ENCODE measurements around the gene TTLL10.

The TTLL10 gene

GRCh38 chr1:1173793-1174415, at the start of gene TTLL10:
Gene TTLL10 (plus strand): TSS chr1:1173880. CDS start chr1:1179216, 5,336 bp downstream.
- Mint-ChIP-seq H3K9me3 (no peaks in the 10 kb centered on the region), H3K27me3 (peaks cover 9% of the 10 kb centered on the region)

GRCh38 chr1:1124508-1124785, 49.2 kb upstream of the TTLL10 start:
- Mint-ChIP-seq H3K4me3 (no peak overlapping the region), H3K9me3 (no peaks in the 10 kb centered on the region), H3K27ac (no peak overlapping the region), H3K4me1 (ENCODE audit: low read depth) (peaks cover 2% of the 10 kb centered on the region), H3K27me3 (peaks cover 2% of the 10 kb centered on the region), H3K36me3 (ENCODE audit: low read depth) (no peaks in the 10 kb centered on the region)
- no peak for DNase-seq

More at GRCh38 chr1:1173793-1174415, at the start of gene TTLL10:
- no peaks in the 10 kb centered on the region for H3K36me3 Mint-ChIP-seq (ENCODE audit: low read depth)
- no peak within 1 kb of the TSS for H3K4me3 Mint-ChIP-seq
- no peak within 1 kb of the TSS for H3K27ac Mint-ChIP-seq
- H3K4me1 Mint-ChIP-seq (ENCODE audit: low read depth): peaks cover 23% of the 10 kb centered on the region
- DNase-seq: peak; percentile 57

GRCh38 chr1:1124786-1125642, 48.7 kb upstream of the TTLL10 start:
- no peak for DNase-seq
- Mint-ChIP-seq H3K4me1 (ENCODE audit: low read depth) (peaks cover 2% of the 10 kb centered on the region), H3K36me3 (ENCODE audit: low read depth) (no peaks in the 10 kb centered on the region), H3K27me3 (no peaks in the 10 kb centered on the region), H3K27ac (no peak overlapping the region), H3K9me3 (no peaks in the 10 kb centered on the region), H3K4me3 (no peak overlapping the region)

- H3K27ac Mint-ChIP-seq: no peak overlapping the region
Measured at GRCh38 chr1:1125945-1126344, 47.7 kb upstream of the TTLL10 start.

GRCh38 chr1:1127551-1128451, 45.9 kb upstream of the TTLL10 start:
- Mint-ChIP-seq H3K4me3 (no peak overlapping the region), H3K9me3 (no peaks in the 10 kb centered on the region), H3K4me1 (ENCODE audit: low read depth) (peaks cover 2% of the 10 kb centered on the region), H3K27ac (no peak overlapping the region), H3K36me3 (ENCODE audit: low read depth) (no peaks in the 10 kb centered on the region), H3K27me3 (no peaks in the 10 kb centered on the region)
- DNase-seq: no peak

More at GRCh38 chr1:1125945-1126344, 47.7 kb upstream of the TTLL10 start:
- no peak for DNase-seq
- Mint-ChIP-seq H3K36me3 (ENCODE audit: low read depth) (no peaks in the 10 kb centered on the region), H3K9me3 (no peaks in the 10 kb centered on the region), H3K27me3 (no peaks in the 10 kb centered on the region), H3K4me1 (ENCODE audit: low read depth) (peaks cover 2% of the 10 kb centered on the region), H3K4me3 (no peak overlapping the region)

GRCh38 chr1:1128454-1129139, 45.1 kb upstream of the TTLL10 start:
- H3K4me1 Mint-ChIP-seq (ENCODE audit: low read depth): no peaks in the 10 kb centered on the region
- H3K9me3 Mint-ChIP-seq: no peaks in the 10 kb centered on the region
- DNase-seq: no peak
- H3K27ac Mint-ChIP-seq: no peak overlapping the region
- no peaks in the 10 kb centered on the region for H3K27me3 Mint-ChIP-seq
- H3K36me3 Mint-ChIP-seq (ENCODE audit: low read depth): no peaks in the 10 kb centered on the region
- H3K4me3 Mint-ChIP-seq: no peak overlapping the region

GRCh38 chr1:1129381-1129821, 44.3 kb upstream of the TTLL10 start:
- no peak overlapping the region for H3K27ac Mint-ChIP-seq
- no peak overlapping the region for H3K4me3 Mint-ChIP-seq
- DNase-seq: no peak

GRCh38 chr1:1130206-1131120, 43.2 kb upstream of the TTLL10 start:
- H3K9me3 Mint-ChIP-seq: no peaks in the 10 kb centered on the region
- no peaks in the 10 kb centered on the region for H3K4me1 Mint-ChIP-seq (ENCODE audit: low read depth)
- H3K27ac Mint-ChIP-seq: no peak overlapping the region
- H3K27me3 Mint-ChIP-seq: no peaks in the 10 kb centered on the region
- no peaks in the 10 kb centered on the region for H3K36me3 Mint-ChIP-seq (ENCODE audit: low read depth)
- DNase-seq: no peak
- no peak overlapping the region for H3K4me3 Mint-ChIP-seq

More at GRCh38 chr1:1129381-1129821, 44.3 kb upstream of the TTLL10 start:
- Mint-ChIP-seq H3K36me3 (ENCODE audit: low read depth) (no peaks in the 10 kb centered on the region), H3K9me3 (no peaks in the 10 kb centered on the region), H3K4me1 (ENCODE audit: low read depth) (no peaks in the 10 kb centered on the region), H3K27me3 (no peaks in the 10 kb centered on the region)

- H3K9me3 Mint-ChIP-seq: no peaks in the 10 kb centered on the region
- no peaks in the 10 kb centered on the region for H3K36me3 Mint-ChIP-seq (ENCODE audit: low read depth)
- no peak for DNase-seq
- H3K27ac Mint-ChIP-seq: no peak overlapping the region
- H3K4me3 Mint-ChIP-seq: no peak overlapping the region
- no peaks in the 10 kb centered on the region for H3K27me3 Mint-ChIP-seq
- peaks cover 3% of the 10 kb centered on the region for H3K4me1 Mint-ChIP-seq (ENCODE audit: low read depth)
Measured at GRCh38 chr1:1132042-1132950, 41.4 kb upstream of the TTLL10 start.

- H3K27ac Mint-ChIP-seq: no peak overlapping the region
- H3K36me3 Mint-ChIP-seq (ENCODE audit: low read depth): no peaks in the 10 kb centered on the region
- no peaks in the 10 kb centered on the region for H3K9me3 Mint-ChIP-seq
- H3K27me3 Mint-ChIP-seq: no peaks in the 10 kb centered on the region
- no peak overlapping the region for H3K4me3 Mint-ChIP-seq
- no peak for DNase-seq
- peaks cover 9% of the 10 kb centered on the region for H3K4me1 Mint-ChIP-seq (ENCODE audit: low read depth)
Measured at GRCh38 chr1:1132956-1133750, 40.5 kb upstream of the TTLL10 start.

GRCh38 chr1:1134300-1134970, 39.2 kb upstream of the TTLL10 start:
- H3K27ac Mint-ChIP-seq: no peak overlapping the region
- no peaks in the 10 kb centered on the region for H3K9me3 Mint-ChIP-seq
- no peaks in the 10 kb centered on the region for H3K27me3 Mint-ChIP-seq
- H3K4me1 Mint-ChIP-seq (ENCODE audit: low read depth): peaks cover 9% of the 10 kb centered on the region
- H3K4me3 Mint-ChIP-seq: no peak overlapping the region
- no peaks in the 10 kb centered on the region for H3K36me3 Mint-ChIP-seq (ENCODE audit: low read depth)
- no peak for DNase-seq

Measured in activated T-cell treated with anti-CD3 and anti-CD28 coated beads, Interleukin-2, amount 50 U/mL, for 24 hours (primary cell).